ENCODE results near the gene SUPT3H.

The SUPT3H gene

DNA sequence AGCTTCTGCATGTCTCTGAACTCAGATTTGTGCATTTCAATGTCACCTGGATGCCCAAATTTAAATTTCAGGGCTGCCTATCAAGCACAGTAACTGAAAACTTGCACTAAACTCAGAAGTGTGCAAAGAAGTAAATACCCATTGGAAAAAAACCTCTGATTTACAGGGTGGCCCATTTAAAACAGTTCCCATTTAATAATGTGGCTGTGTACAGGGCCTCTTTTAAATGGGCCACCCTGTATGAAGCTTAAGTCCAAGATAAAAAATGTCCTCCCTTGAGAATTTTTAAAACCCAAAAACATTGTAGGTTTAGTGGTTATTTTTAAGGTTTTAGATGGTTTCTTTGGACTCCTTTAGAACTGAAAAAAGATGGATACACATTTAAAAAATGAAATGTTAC lies 251.7 kb downstream of the SUPT3H start:
- DNase-seq = no peak

- no peak for DNase-seq
Observed at GRCh38 chr6:45123023-45123422, 254.7 kb downstream of the SUPT3H start.

- DNase-seq = no peak
Observed at GRCh38 chr6:45118754-45119153, 259.0 kb downstream of the SUPT3H start.

- no peak for DNase-seq
Observed at GRCh38 chr6:45116714-45117410, 260.9 kb downstream of the SUPT3H start.

GRCh38 chr6:45115696-45116095 lies 262.0 kb downstream of the SUPT3H start:
- DNase-seq = no peak

DNA sequence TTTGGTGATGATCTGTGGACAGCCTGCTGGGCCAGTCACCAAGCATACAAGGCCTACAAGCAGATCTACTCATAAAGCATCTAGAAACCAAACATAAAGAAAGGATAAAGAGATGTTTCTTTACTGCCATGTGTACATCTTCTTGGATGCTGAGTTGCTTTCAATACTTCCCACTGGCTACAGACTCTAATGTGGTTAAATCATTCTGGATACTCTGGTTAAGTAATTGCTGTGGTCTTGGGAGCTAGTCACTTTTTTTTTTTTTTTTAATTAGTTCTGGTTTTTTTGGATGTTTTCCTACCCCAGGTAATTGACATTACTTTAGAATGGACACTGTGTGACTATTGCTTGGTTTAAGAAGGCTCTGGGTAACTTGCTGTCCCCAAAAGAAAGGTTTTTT lies 265.0 kb downstream of the SUPT3H start:
- no peak for DNase-seq

GRCh38 chr6:45109551-45109950 lies 268.2 kb downstream of the SUPT3H start:
- DNase-seq = no peak

DNA sequence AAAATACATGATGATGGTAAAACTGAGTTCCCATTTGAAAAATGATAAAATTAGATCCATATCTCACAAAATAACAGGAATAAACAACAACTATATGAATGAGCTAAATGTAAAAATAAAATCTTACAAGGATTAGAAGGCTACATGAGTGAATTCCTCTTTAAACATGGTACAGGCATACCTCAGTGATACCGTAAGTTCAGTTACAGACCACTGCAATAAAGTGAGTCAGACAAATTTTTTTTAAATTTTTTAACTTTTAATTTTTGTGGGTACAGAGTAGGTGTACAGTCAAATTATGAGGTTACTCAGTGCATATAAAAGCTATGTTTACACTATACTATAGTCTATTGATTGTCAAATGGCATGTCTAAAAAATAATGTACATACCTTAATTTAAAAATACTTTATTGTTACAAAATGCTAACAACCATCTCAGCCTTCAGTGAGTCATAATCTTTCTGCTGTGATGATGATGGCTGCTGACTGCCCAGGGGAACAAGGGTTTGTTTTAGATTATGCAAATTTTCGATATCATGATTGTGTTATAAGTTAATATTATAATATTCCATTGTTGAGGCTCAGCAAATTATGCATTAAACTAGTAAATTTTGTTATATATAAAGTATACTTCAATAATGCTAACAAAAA lies 272.4 kb downstream of the SUPT3H start:
- DNase-seq = no peak

DNA sequence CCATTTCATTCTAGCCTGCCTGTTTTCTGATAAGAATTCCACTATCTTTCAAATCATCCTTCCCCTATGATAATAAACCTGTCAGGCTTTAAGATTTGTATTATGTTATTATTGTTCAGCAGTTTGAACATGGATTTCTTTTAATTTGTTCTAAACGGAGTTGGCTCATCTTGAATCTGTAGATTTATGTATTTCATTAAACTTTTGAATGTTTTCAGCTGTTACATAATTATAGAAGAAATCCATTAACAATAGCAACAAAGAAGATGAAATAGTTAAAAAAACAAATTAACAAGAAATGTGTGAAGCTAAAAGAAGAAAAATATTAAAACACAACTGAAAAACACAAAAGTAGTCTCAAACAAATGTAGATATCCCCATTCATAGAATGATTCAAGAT lies 273.3 kb downstream of the SUPT3H start:
- no peak for DNase-seq

GRCh38 chr6:45098256-45098655 lies 279.5 kb downstream of the SUPT3H start:
- no peak for DNase-seq

DNA sequence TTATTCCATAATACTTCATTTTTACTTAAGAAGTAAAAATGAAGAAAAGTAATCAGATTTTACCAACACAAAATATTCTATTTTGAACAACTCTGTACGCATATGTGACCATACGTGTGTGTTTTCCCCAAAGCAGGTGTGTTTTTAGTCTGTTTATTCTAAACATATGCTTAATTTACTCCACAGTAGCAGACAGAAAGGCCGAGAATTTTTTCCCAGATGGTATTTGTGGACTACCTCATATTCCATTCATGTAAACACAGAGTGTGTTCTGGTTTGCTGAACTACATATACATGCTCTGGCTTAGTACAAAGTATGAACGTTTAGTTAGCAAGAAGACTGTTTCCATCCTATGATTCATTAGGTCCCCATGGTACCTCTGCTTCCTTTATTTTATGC lies 282.9 kb downstream of the SUPT3H start:
- DNase-seq = no peak

DNA sequence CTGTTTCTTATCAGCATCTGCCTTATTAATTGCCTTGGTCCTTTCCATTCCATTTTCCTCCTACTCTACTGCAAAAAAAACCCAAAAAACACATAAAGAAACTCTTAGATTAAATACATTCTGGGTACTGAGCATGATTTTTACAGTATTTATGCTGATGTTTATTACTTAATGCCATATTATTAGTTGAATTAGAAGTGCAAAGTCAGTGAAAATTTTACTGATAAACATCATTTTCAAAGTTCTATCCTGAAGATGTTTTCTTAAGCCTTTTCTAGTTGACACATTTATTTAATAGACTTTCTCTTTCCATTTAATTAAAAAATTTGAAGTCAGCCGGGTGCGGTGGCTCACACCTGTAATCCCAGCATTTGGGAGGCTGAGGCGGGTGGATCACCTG lies 285.6 kb downstream of the SUPT3H start:
- DNase-seq = no peak

- no peak for DNase-seq
Observed at GRCh38 chr6:45086360-45087084, 291.2 kb downstream of the SUPT3H start.

DNA sequence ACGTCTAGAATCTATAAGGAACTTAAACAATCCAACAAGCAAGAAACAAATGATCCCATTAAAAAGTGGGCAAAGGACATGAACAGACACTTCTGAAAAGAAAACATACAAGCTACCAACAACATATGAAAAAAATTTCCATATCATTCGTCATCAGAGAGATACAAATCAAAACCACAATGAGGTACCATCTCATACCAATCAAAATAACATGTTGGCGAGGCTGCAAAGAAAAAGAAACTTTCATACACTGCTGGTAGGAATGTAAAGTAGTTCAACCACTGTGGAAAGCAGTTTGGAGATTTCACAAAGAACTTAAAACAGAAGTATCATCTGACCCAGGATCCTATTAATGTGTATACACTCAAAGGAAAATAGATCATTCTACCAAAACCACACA lies 293.5 kb downstream of the SUPT3H start:
- no peak for DNase-seq

DNA sequence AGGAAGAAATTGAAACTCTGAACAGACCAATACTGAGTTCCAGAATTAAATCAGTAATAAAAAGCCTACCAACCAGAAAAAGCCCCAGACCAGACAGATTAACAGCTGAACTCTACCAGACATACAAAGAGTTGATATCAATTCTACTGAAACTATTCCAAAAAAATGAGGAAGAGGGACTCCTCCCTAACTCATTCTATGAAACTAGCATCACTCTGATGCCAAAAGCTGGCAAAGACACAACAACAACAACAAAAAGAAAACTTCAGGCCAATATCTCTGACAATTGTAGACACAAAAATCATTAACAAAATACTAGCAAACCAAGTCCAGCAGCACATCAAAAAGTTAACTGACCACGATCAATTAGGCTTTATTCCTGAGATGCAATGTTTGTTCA lies 295.6 kb downstream of the SUPT3H start:
- DNase-seq = no peak

GRCh38 chr6:45081634-45082033 lies 296.1 kb downstream of the SUPT3H start:
- DNase-seq = no peak

DNA sequence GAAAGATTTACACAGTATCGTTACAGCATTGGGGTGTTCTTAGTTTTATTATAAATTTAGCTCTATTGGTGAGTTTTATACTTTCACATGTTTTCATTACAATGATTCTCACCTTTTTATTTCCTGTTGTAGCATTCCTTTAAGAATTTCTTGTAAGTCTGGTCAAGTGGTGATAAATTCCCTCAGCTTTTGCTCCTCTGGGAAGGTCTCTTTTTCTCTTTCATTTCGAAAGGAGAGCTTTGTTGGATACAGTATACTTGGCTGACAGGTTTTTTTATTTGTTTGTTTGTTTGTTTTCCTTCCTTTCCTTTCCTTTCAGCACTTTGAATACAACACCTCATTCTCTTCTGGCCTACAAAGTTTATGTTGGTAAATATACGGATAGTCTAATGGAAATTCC lies 299.3 kb downstream of the SUPT3H start:
- DNase-seq = no peak

- no peak for DNase-seq
Observed at GRCh38 chr6:45076217-45076930, 301.4 kb downstream of the SUPT3H start.

- no peak for DNase-seq
Observed at GRCh38 chr6:45075246-45075645, 302.5 kb downstream of the SUPT3H start.

DNA sequence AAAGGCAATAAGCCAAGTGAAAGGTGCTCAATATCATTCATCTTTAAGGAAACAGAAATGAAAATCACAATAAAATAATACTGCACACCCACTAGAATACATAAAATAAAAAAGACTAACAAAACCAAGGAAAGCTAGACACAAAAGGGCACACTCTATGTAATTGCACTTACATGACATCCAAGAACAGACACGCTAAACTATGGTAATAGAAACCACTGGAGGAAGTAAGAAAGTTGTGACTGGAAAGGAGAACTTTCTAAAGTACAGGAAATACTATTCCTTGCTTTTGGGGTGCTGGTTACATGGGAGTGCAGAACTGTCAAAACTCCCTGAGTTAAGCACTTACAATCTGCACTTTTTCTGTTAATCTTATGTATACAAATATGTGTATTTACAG lies 303.3 kb downstream of the SUPT3H start:
- no peak for DNase-seq

DNA sequence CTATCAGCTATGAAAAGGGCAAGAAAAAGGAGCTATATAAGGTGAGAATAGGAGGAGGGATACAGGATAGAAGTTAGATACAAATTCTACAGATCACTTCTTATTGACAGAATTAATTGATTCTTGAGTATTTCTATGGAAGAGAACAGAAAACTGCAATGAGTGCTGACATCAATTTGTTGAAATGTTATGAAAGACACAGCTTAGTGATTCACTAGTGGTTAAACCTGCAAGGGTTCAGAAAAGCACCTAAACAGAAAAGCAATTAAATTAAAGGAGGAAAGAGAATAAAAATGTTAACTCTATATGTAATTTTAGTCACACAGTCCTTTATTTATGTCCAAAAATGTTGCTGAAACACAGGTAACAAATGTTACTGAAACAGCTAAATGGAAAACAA lies 304.0 kb downstream of the SUPT3H start:
- DNase-seq = no peak

GRCh38 chr6:45072673-45073072 lies 305.1 kb downstream of the SUPT3H start:
- DNase-seq = no peak
